Karpas-422 (cell line): Measurements from ENCODE around the gene CSMD2. TPM values are rescaled to one million over a fixed set of nuclear protein-coding genes. Genes with fewer than 3 reads are reported as not detected.

Experiments
- DNase-seq: peaks from one replicate; pipeline ENCODE4 v3.0.0-alpha.2; 2015
- H2AFZ ChIP-seq: fragments of 200-600 bp; sonication (generic); 2 replicates; pipeline ENCODE4 v1.6.1; 2014; ENCODE audit warnings: antibody characterized with exemption, low read length, mixed read lengths
- H3K27ac ChIP-seq: fragments of 200-600 bp; sonication (generic); 2 replicates; pipeline ENCODE4 v1.5.1; 2014; ENCODE audit warnings: mild to moderate bottlenecking, low read length, moderate library complexity
- H3K27me3 ChIP-seq: fragments of 200-600 bp; sonication (generic); 2 replicates; pipeline ENCODE4 v1.6.1; 2014; ENCODE audit warnings: low read length, mixed read lengths
- H3K36me3 ChIP-seq: fragments of 200-600 bp; sonication (generic); 2 replicates; pipeline ENCODE4 v1.6.1; 2014; ENCODE audit warnings: low read length, mixed read lengths; ENCODE audit not compliant: insufficient read depth
- H3K4me1 ChIP-seq: fragments of 200-600 bp; sonication (generic); 2 replicates; pipeline ENCODE4 v1.6.1; 2014; ENCODE audit warnings: mild to moderate bottlenecking, low read length, mixed read lengths
- H3K4me2 ChIP-seq: fragments of 200-600 bp; sonication (generic); 2 replicates; pipeline ENCODE4 v1.6.1; 2014; ENCODE audit warnings: low read length, low read depth, mild to moderate bottlenecking; ENCODE audit not compliant: poor library complexity, severe bottlenecking
- H3K4me3 ChIP-seq: fragments of 200-600 bp; sonication (generic); 2 replicates; pipeline ENCODE4 v1.5.1; 2014; ENCODE audit warnings: mild to moderate bottlenecking, antibody characterized with exemption, low read length, mixed read lengths
- H3K79me2 ChIP-seq: fragments of 200-600 bp; sonication (generic); 2 replicates; pipeline ENCODE4 v1.6.1; 2014; ENCODE audit warnings: mild to moderate bottlenecking, low read length, mixed read lengths
- H3K9ac ChIP-seq: fragments of 200-600 bp; sonication (generic); 2 replicates; pipeline ENCODE4 v1.6.0; 2014; ENCODE audit warnings: low read length
- H3K9me2 ChIP-seq: fragments of 200-600 bp; sonication (generic), shearing (Covaris generic); replicated peaks from 2 replicates; pipeline ENCODE4 v1.6.0; 2014; ENCODE audit warnings: mild to moderate bottlenecking, low read length, moderate library complexity; ENCODE audit not compliant: insufficient read depth
- H3K9me3 ChIP-seq: fragments of 300-700, 200-600 bp; sonication (generic); 2 replicates; pipeline ENCODE4 v1.6.1; 2014; ENCODE audit warnings: low read length, mixed read lengths
- H4K20me1 ChIP-seq: fragments of 200-600 bp; sonication (generic); 2 replicates; pipeline ENCODE4 v1.6.1; 2014; ENCODE audit warnings: mild to moderate bottlenecking, antibody characterized with exemption, low read length, low read depth; ENCODE audit not compliant: insufficient read depth
- total RNA-seq: library from RNA; depleted of rRNA; stranded (reverse); fragments of >200 nt; shearing (Covaris generic); gene quantifications from 2 replicates; pipeline ENCODE4 v1.2.3, GENCODE V29; 2014; ENCODE audit warnings: low replicate concordance

The CSMD2 gene
- total RNA-seq, 1 experiment from 2014 or later, result 0.19 TPM

GRCh38 chr1:33657833-33658232 lies 507.2 kb downstream of the CSMD2 start:
- Histone ChIP-seq H4K20me1 (no peaks in the 10 kb centered on the region), H3K4me2 (no peak overlapping the region), H3K27ac (no peak overlapping the region), H3K9me2 (no peaks in the 10 kb centered on the region), H3K9ac (no peak overlapping the region), H2AFZ (no peak overlapping the region), H3K4me3 (no peak overlapping the region), H3K27me3 (no peaks in the 10 kb centered on the region), H3K36me3 (no peaks in the 10 kb centered on the region), H3K9me3 (no peaks in the 10 kb centered on the region), H3K79me2 (no peaks in the 10 kb centered on the region), H3K4me1 (peaks cover 22% of the 10 kb centered on the region)
- no peak for DNase-seq

DNA sequence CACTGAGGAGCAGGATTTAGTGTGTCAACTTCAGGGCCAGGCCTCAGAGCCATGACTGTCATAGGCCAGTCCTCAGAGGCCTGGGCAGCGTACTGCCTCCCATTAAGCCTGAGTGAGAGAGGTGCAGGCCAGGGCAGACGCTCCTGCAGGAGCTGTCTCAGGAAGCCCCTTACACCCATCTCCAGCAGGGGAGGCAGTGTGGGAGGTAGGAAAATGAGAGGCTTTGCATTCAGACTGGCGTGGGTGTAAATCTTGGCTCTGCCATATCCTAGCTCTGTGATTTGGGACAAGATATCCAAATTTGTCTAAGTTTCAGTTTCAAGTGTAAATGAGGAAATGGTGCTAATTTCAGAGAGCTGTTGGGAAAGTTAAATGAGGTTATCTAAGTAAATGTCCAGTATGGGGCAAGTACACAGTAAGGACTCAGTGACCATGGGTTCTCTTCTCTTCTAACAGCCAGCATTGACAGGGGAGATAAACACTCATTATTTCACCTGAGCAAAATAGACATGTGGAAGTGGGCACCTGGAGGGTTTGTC lies 508.5 kb downstream of the CSMD2 start:
- H3K27me3 ChIP-seq, result no peaks in the 10 kb centered on the region
- no peak overlapping the region for H3K27ac ChIP-seq
- H3K9ac ChIP-seq, result no peak overlapping the region
- H4K20me1 ChIP-seq, result no peaks in the 10 kb centered on the region
- H3K9me3 ChIP-seq, result no peaks in the 10 kb centered on the region
- no peaks in the 10 kb centered on the region for H3K36me3 ChIP-seq
- H3K79me2 ChIP-seq, result no peaks in the 10 kb centered on the region
- H3K4me3 ChIP-seq, result no peak overlapping the region
- H2AFZ ChIP-seq, result no peak overlapping the region
- H3K4me2 ChIP-seq, result no peak overlapping the region
- H3K4me1 ChIP-seq, result peaks cover 13% of the 10 kb centered on the region
- no peaks in the 10 kb centered on the region for H3K9me2 ChIP-seq
- no peak for DNase-seq

DNA sequence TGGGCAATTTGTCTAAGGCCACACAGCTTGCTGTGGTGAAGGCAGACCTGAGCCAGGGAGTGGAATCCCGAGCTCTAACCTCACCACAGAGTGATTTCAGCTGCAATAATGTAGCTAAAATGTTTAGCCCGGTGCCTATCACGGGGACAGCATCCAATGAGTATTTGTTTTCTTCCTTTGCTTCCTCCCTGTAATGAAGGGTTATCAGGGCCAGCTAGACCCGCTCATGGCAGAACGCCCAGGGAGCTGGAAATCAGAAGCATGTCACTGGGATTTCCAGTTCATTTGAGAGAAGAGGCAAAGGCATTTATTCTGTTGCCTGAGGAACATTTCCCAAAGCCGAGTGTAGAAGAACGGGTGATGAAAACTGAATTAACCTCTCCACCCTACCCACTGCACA lies 509.5 kb downstream of the CSMD2 start:
- no peaks in the 10 kb centered on the region for H3K36me3 ChIP-seq
- no peak overlapping the region for H3K9ac ChIP-seq
- H4K20me1 ChIP-seq, result no peaks in the 10 kb centered on the region
- no peak overlapping the region for H3K4me2 ChIP-seq
- no peaks in the 10 kb centered on the region for H3K9me2 ChIP-seq
- no peaks in the 10 kb centered on the region for H3K79me2 ChIP-seq
- H3K4me3 ChIP-seq, result no peak overlapping the region
- no peak overlapping the region for H2AFZ ChIP-seq
- H3K9me3 ChIP-seq, result no peaks in the 10 kb centered on the region
- H3K27me3 ChIP-seq, result no peaks in the 10 kb centered on the region
- DNase-seq, result no peak
- H3K27ac ChIP-seq, result no peak overlapping the region
- peaks cover 2% of the 10 kb centered on the region for H3K4me1 ChIP-seq

DNA sequence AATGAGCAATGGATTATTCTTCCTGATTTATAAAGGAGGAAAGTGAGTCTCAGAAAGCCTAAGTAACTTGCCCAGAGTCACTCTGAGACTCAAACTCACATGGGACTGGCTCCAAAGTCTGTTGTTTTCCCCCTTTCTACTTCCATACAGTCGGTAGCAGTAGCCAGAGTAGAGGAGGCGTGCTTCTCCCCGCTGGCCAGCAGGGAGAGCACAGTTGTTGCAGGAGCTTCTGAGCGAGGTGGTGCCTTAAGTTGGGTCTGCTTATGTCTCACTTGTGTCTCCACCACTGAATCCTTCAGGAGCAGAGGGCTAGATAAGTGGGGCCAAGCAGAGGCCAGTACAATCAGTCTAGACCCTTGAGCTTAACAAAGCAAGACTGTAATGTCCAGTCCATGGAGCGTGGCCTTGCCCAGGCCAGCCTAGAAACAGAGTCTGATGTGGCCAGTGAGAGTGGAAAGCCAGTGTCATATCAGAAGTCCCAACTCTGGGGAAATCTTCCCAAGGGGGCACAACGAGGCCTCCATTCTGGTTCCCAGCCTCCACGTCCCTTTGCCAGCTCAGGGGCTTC lies 510.7 kb downstream of the CSMD2 start:
- Histone ChIP-seq H3K27ac (no peak overlapping the region), H3K4me1 (no peaks in the 10 kb centered on the region; the same call in 1 of the 2 replicates), H3K9ac (no peak overlapping the region), H3K36me3 (no peaks in the 10 kb centered on the region), H3K4me2 (no peak overlapping the region), H3K4me3 (no peak overlapping the region), H3K9me2 (no peaks in the 10 kb centered on the region), H3K9me3 (no peaks in the 10 kb centered on the region), H3K79me2 (no peaks in the 10 kb centered on the region), H2AFZ (no peak overlapping the region), H3K27me3 (no peaks in the 10 kb centered on the region), H4K20me1 (no peaks in the 10 kb centered on the region)
- peak; percentile 81 for DNase-seq

DNA sequence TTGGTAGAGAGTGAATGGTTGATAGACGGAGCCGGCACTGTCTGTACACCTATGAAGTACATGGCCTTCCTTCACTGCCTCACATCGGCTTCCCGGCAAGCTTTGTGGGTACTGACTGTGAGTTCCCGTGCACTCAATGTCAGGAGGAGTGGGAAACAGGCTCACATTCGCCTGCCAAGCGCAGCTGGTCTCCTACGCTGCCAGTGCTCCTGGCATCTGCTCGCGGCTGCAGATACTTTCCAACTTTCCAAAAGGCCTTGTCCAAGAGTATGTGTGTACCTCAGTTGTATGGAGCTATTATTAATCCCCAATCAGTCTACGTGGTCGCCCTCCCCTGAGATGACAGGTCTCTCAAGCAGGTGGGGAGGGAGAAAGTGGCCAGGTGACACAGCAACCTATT lies 511.8 kb downstream of the CSMD2 start:
- Histone ChIP-seq H2AFZ (no peak overlapping the region), H3K4me2 (no peak overlapping the region), H3K27ac (no peak overlapping the region), H4K20me1 (no peaks in the 10 kb centered on the region), H3K36me3 (no peaks in the 10 kb centered on the region), H3K4me1 (no peaks in the 10 kb centered on the region; the same call in 1 of the 2 replicates), H3K9me3 (no peaks in the 10 kb centered on the region), H3K9ac (no peak overlapping the region), H3K79me2 (no peaks in the 10 kb centered on the region), H3K4me3 (no peak overlapping the region), H3K9me2 (no peaks in the 10 kb centered on the region), H3K27me3 (no peaks in the 10 kb centered on the region)
- DNase-seq, result no peak

GRCh38 chr1:33650708-33651107 lies 514.3 kb downstream of the CSMD2 start:
- H3K4me2 ChIP-seq, result no peak overlapping the region
- H4K20me1 ChIP-seq, result no peaks in the 10 kb centered on the region
- H3K27me3 ChIP-seq, result no peaks in the 10 kb centered on the region
- no peak overlapping the region for H3K4me3 ChIP-seq
- DNase-seq, result no peak
- H3K9me2 ChIP-seq, result no peaks in the 10 kb centered on the region
- no peaks in the 10 kb centered on the region for H3K9me3 ChIP-seq
- no peak overlapping the region for H3K9ac ChIP-seq
- H3K27ac ChIP-seq, result no peak overlapping the region
- no peak overlapping the region for H2AFZ ChIP-seq
- H3K4me1 ChIP-seq, result no peaks in the 10 kb centered on the region
- no peaks in the 10 kb centered on the region for H3K79me2 ChIP-seq
- no peaks in the 10 kb centered on the region for H3K36me3 ChIP-seq

DNA sequence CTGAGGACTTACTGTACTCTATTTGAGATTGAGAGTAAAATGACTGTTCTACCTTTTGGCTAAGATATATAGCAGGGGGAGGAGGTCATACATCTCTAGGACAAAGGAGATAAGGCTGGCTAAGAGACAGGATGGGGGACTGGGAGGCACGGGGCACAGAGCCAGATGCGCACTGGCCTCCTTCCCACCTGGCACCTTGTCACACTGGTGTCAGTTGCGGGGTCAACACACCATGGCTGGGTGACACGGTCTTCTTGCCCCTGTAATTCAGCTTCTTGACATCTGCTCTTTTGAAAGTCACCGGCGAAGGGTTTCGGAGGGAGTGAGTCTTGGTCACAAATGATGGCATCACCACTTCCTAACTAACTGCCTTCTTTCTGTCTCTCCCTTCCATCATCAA lies 515.3 kb downstream of the CSMD2 start:
- Histone ChIP-seq H3K4me1 (no peaks in the 10 kb centered on the region), H3K4me2 (no peak overlapping the region), H3K79me2 (no peaks in the 10 kb centered on the region), H3K9me3 (no peaks in the 10 kb centered on the region), H4K20me1 (no peaks in the 10 kb centered on the region), H3K27me3 (no peaks in the 10 kb centered on the region), H3K4me3 (no peak overlapping the region), H3K9ac (no peak overlapping the region), H3K36me3 (no peaks in the 10 kb centered on the region), H3K9me2 (no peaks in the 10 kb centered on the region), H2AFZ (no peak overlapping the region), H3K27ac (no peak overlapping the region)
- DNase-seq, result no peak

DNA sequence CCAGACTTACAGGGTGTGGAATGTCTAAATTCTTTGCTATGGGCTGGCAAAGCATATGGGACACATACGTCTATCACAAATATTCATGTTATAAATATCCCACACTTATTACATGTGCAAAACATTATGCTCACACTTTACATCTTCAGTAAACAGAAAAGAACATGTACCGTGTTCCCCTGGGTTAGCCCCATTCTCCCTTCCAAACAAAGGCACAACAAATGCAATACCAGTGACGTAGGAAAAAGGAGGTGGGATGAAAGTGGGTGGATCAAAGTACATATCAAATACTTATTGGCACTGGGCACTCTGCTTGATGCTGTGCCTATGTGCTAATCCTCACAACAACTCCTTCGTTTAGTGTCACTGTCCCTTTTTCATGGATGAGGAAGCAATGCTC lies 521.8 kb downstream of the CSMD2 start:
- no peak for DNase-seq
- H4K20me1 ChIP-seq, result no peaks in the 10 kb centered on the region
- no peak overlapping the region for H3K4me3 ChIP-seq
- no peaks in the 10 kb centered on the region for H3K4me1 ChIP-seq
- no peak overlapping the region for H3K27ac ChIP-seq
- H3K9me2 ChIP-seq, result no peaks in the 10 kb centered on the region
- H3K4me2 ChIP-seq, result no peak overlapping the region
- H3K79me2 ChIP-seq, result no peaks in the 10 kb centered on the region
- H3K36me3 ChIP-seq, result no peaks in the 10 kb centered on the region
- H2AFZ ChIP-seq, result no peak overlapping the region
- no peaks in the 10 kb centered on the region for H3K9me3 ChIP-seq
- H3K9ac ChIP-seq, result no peak overlapping the region
- H3K27me3 ChIP-seq, result no peaks in the 10 kb centered on the region
